HEK293 (cell line): Measurements from ENCODE around the gene RNASEH2B.

ENCODE experiments used
- GLI4 ChIP-seq: fragments of 450-650 bp; formaldehyde crosslinking; IDR thresholded peaks from 2 replicates; pipeline ENCODE4 v1.5.1; 2016; ENCODE audit warnings: missing biosample characterization, missing genetic modification characterization
- KLF10 ChIP-seq: fragments of 450-650 bp; IDR thresholded peaks from 2 replicates; pipeline ENCODE4 v1.5.1; 2018; ENCODE audit warnings: missing biosample characterization, mild to moderate bottlenecking, missing genetic modification characterization
- ZNF350 ChIP-seq: fragments of 450-650 bp; formaldehyde crosslinking; IDR thresholded peaks from 2 replicates; pipeline ENCODE4 v1.5.0; 2017; ENCODE audit warnings: missing biosample characterization, mild to moderate bottlenecking, missing genetic modification characterization
- ZNF548 ChIP-seq: fragments of 450-650 bp; formaldehyde crosslinking; IDR thresholded peaks from 2 replicates; pipeline ENCODE4 v1.5.1; 2016; ENCODE audit warnings: missing biosample characterization, missing genetic modification characterization
- TF ChIP-seq, protein P1 (sequence below): fragments of 450-650 bp; formaldehyde crosslinking; IDR thresholded peaks from 2 replicates; pipeline ENCODE4 v1.5.1; 2016; ENCODE audit warnings: missing biosample characterization, missing genetic modification characterization

DNA sequence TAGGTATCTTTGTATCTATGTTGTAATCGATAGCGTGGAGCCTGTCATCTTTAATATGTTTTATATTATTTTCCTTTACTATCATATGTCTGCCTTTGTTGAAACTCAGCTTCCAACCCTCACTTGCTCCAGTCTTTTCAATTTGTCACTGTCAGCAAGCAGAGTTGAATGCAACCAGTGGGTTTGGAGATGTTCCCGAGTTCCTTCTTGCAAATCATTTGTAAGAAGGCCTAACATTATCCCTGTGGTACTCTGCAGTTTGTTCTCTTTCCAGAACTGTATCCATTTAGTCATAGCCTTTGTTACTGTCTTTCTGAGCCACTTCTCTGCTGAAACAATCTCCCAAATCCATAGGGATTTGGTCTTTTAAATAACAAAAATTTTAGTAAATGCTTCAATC, 41.8 kb downstream of the RNASEH2B start:
- TF ChIP-seq, protein P1, sequence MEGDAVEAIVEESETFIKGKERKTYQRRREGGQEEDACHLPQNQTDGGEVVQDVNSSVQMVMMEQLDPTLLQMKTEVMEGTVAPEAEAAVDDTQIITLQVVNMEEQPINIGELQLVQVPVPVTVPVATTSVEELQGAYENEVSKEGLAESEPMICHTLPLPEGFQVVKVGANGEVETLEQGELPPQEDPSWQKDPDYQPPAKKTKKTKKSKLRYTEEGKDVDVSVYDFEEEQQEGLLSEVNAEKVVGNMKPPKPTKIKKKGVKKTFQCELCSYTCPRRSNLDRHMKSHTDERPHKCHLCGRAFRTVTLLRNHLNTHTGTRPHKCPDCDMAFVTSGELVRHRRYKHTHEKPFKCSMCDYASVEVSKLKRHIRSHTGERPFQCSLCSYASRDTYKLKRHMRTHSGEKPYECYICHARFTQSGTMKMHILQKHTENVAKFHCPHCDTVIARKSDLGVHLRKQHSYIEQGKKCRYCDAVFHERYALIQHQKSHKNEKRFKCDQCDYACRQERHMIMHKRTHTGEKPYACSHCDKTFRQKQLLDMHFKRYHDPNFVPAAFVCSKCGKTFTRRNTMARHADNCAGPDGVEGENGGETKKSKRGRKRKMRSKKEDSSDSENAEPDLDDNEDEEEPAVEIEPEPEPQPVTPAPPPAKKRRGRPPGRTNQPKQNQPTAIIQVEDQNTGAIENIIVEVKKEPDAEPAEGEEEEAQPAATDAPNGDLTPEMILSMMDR (tag by site-specific recombination) = no peak
- TF ChIP-seq ZNF350 (tag by site-specific recombination) = no peak
- no peak for TF ChIP-seq ZNF548
- TF ChIP-seq GLI4 (tag by site-specific recombination) = no peak
- TF ChIP-seq KLF10 (tag by site-specific recombination) = no peak
